ENCODE measurements around the gene JAK2.

DNA sequence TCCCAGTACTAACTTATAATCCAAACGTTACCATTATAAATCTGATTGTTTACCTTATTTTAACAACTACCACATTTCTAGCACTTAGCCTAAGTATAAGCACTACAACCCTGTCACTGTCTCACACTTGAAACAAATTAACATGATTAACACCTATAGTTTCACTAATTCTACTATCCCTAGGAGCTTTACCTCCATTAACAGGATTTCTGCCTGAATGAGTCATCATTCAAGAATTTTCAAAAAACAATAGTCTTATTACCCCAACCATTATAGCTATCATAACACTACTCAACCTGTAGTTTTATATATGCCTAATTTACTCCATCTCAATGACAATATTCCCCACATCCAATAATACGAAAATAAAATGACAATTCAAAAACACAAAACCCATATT lies 110.7 kb downstream of the JAK2 start:
- TF ChIP-seq, protein P1, sequence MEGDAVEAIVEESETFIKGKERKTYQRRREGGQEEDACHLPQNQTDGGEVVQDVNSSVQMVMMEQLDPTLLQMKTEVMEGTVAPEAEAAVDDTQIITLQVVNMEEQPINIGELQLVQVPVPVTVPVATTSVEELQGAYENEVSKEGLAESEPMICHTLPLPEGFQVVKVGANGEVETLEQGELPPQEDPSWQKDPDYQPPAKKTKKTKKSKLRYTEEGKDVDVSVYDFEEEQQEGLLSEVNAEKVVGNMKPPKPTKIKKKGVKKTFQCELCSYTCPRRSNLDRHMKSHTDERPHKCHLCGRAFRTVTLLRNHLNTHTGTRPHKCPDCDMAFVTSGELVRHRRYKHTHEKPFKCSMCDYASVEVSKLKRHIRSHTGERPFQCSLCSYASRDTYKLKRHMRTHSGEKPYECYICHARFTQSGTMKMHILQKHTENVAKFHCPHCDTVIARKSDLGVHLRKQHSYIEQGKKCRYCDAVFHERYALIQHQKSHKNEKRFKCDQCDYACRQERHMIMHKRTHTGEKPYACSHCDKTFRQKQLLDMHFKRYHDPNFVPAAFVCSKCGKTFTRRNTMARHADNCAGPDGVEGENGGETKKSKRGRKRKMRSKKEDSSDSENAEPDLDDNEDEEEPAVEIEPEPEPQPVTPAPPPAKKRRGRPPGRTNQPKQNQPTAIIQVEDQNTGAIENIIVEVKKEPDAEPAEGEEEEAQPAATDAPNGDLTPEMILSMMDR (IDR thresholded peaks at IDR 0.05 in 4 of 5, conservative IDR thresholded peaks at IDR 0.05 in 1 of 5) = no peak
- TF ChIP-seq POLR2A (IDR thresholded peaks at IDR 0.05) = no peak
